ENCODE results near the gene TSPAN17.

The TSPAN17 gene

GRCh38 chr5:176704817-176705216, 57.5 kb downstream of the TSPAN17 start:
- no peak overlapping the region for H3K4me2 ChIP-seq
- H3K4me1 ChIP-seq (ENCODE audit: low read depth, poor library complexity, severe bottlenecking) = no peaks in the 10 kb centered on the region
- no peaks in the 10 kb centered on the region for H3K79me2 ChIP-seq (ENCODE audit: insufficient read depth, low read depth)
- no peaks in the 10 kb centered on the region for H3K36me3 ChIP-seq (ENCODE audit: insufficient read depth)
- H2AFZ ChIP-seq (ENCODE audit: low read depth) = no peak overlapping the region
- no peak for TF ChIP-seq CTCF (conservative IDR thresholded peaks at IDR 0.05; ENCODE audit: low read depth, low read length)
- H3K4me3 ChIP-seq (IDR thresholded peaks at IDR 0.05; ENCODE audit: insufficient read depth, low read depth, low read length) = no peak overlapping the region
- peaks cover 12% of the 10 kb centered on the region; the same call in 1 of the 2 replicates for H3K27me3 ChIP-seq (ENCODE audit: insufficient read depth, low read depth)
- H4K20me1 ChIP-seq (ENCODE audit: insufficient read depth) = no peaks in the 10 kb centered on the region
- no peak overlapping the region for H3K9ac ChIP-seq
- H3K27ac ChIP-seq = no peak overlapping the region

Measured in KMS-11 (cell line).